ENCODE measurements around the gene LRRC3C. TPM values are rescaled to one million over a fixed set of nuclear protein-coding genes. Genes with fewer than 3 reads are reported as not detected.

Gene LRRC3C
- total RNA-seq, 1 donor from 2014 or later = not detected

- H3K27me3 ChIP-seq = no peaks in the 10 kb centered on the region
- no peak overlapping the region for H3K4me3 ChIP-seq
- intact Hi-C loops (cut with DNase I) = no loop called here
- no peak for DNase-seq (ENCODE audit: extremely low spot score in 2 of 2)
- H3K9me3 ChIP-seq = no peaks in the 10 kb centered on the region
- H3K36me3 ChIP-seq = peaks cover 0 to 36% of the 10 kb centered on the region in 2 donors
- H3K4me1 ChIP-seq = peaks cover 13% of the 10 kb centered on the region
- H3K27ac ChIP-seq = no peak overlapping the region
- TF ChIP-seq, protein P1, sequence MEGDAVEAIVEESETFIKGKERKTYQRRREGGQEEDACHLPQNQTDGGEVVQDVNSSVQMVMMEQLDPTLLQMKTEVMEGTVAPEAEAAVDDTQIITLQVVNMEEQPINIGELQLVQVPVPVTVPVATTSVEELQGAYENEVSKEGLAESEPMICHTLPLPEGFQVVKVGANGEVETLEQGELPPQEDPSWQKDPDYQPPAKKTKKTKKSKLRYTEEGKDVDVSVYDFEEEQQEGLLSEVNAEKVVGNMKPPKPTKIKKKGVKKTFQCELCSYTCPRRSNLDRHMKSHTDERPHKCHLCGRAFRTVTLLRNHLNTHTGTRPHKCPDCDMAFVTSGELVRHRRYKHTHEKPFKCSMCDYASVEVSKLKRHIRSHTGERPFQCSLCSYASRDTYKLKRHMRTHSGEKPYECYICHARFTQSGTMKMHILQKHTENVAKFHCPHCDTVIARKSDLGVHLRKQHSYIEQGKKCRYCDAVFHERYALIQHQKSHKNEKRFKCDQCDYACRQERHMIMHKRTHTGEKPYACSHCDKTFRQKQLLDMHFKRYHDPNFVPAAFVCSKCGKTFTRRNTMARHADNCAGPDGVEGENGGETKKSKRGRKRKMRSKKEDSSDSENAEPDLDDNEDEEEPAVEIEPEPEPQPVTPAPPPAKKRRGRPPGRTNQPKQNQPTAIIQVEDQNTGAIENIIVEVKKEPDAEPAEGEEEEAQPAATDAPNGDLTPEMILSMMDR (IDR thresholded peaks at IDR 0.05) = no peak
- TF ChIP-seq POLR2A (IDR thresholded peaks at IDR 0.05) (no peak), POLR2AphosphoS5 (IDR thresholded peaks at IDR 0.05; ENCODE audit: insufficient read depth in 1 of 2, low read depth in 1 of 2) (no peak)
These were observed 7.0 kb upstream of the LRRC3C start for GRCh38 chr17:39920218-39921210.

DNA sequence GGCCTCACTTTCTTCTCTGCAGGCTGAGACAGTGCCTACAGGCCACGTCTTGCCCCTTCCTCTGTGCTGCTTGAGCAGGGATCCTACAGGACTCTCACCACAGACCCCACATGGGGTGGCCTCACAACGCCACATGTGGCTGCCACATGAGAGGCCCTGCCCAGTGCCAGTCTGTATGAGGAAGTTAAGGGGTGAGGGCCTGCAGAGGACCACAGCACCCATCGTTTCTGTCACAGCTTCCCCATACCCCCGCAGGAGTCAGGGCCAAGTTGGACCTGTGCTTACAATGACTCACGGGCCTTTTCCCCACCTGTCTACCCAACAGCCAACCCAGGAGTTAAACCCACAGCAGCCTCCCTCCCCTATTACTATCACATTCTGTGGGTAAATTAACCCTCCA lies 6.2 kb upstream of the LRRC3C start:
- intact Hi-C loops (cut with DNase I) = no loop called here
- no peaks in the 10 kb centered on the region for H3K27me3 ChIP-seq
- H3K36me3 ChIP-seq = peaks cover 0 to 36% of the 10 kb centered on the region in 2 donors
- no peak overlapping the region for H3K4me3 ChIP-seq
- no peak for TF ChIP-seq POLR2A (IDR thresholded peaks at IDR 0.05)
- TF ChIP-seq POLR2AphosphoS5 (IDR thresholded peaks at IDR 0.05; ENCODE audit: insufficient read depth in 1 of 2, low read depth in 1 of 2) = no peak
- TF ChIP-seq, protein P1 (IDR thresholded peaks at IDR 0.05) = no peak
- DNase-seq (ENCODE audit: extremely low spot score in 2 of 2) = no peak
- no peaks in the 10 kb centered on the region for H3K9me3 ChIP-seq
- H3K4me1 ChIP-seq = peaks cover 21% of the 10 kb centered on the region
- H3K27ac ChIP-seq = no peak overlapping the region

GRCh38 chr17:39922006-39922405 lies 5.5 kb upstream of the LRRC3C start:
- intact Hi-C loops (cut with DNase I) = no loop called here

GRCh38 chr17:39923230-39923629 lies 4.3 kb upstream of the LRRC3C start:
- no peak overlapping the region for H3K4me3 ChIP-seq
- TF ChIP-seq POLR2AphosphoS5 (IDR thresholded peaks at IDR 0.05; ENCODE audit: insufficient read depth in 1 of 2, low read depth in 1 of 2) = no peak
- TF ChIP-seq, protein P1 (IDR thresholded peaks at IDR 0.05) = no peak
- TF ChIP-seq POLR2A (IDR thresholded peaks at IDR 0.05) = no peak
- no peaks in the 10 kb centered on the region for H3K9me3 ChIP-seq
- H3K4me1 ChIP-seq = peaks cover 33% of the 10 kb centered on the region
- DNase-seq (ENCODE audit: extremely low spot score in 2 of 2) = no peak
- intact Hi-C loops (cut with DNase I) = no loop called here
- no peak overlapping the region for H3K27ac ChIP-seq
- no peaks in the 10 kb centered on the region for H3K27me3 ChIP-seq
- peaks cover 0 to 36% of the 10 kb centered on the region in 2 donors for H3K36me3 ChIP-seq

More at GRCh38 chr17:39922006-39922405, 5.5 kb upstream of the LRRC3C start:
- Histone ChIP-seq H3K4me3 (no peak overlapping the region), H3K9me3 (no peaks in the 10 kb centered on the region), H3K27ac (no peak overlapping the region), H3K27me3 (no peaks in the 10 kb centered on the region), H3K4me1 (peaks cover 27% of the 10 kb centered on the region), H3K36me3 (peaks cover 0 to 36% of the 10 kb centered on the region in 2 donors)
- TF ChIP-seq, protein P1 (IDR thresholded peaks at IDR 0.05) = no peak
- TF ChIP-seq POLR2AphosphoS5 (IDR thresholded peaks at IDR 0.05; ENCODE audit: insufficient read depth in 1 of 2, low read depth in 1 of 2) (no peak), POLR2A (IDR thresholded peaks at IDR 0.05) (no peak)
- no peak for DNase-seq (ENCODE audit: extremely low spot score in 2 of 2)

Measured in vagina (tissue), 2 donors.